GM12878 (cell line): ENCODE measurements around the gene KPNA1. TPM values are rescaled to one million over a fixed set of nuclear protein-coding genes. Genes with fewer than 3 reads are reported as not detected.

Source experiments
- CBFB ChIP-seq: IDR thresholded peaks from 2 replicates; pipeline ENCODE4 v1.6.1; 2016; ENCODE audit warnings: antibody characterized with exemption, low read depth
- CEBPB ChIP-seq, 2 experiments: fragments of 150-350 bp in 1 of 2; IDR thresholded peaks; 2 replicates each; pipeline ENCODE4 v1.6.1; 2012 to 2014; ENCODE audit warnings: low read depth in 2 of 2, low read length in 2 of 2, borderline replicate concordance in 1 of 2, inconsistent platforms in 1 of 2
- E2F4 ChIP-seq: IDR thresholded peaks from 2 replicates; pipeline ENCODE4 v1.6.1; 2012; ENCODE audit warnings: low read depth, low read length, improper control_type of control experiment
- EED ChIP-seq: sonication (generic); IDR thresholded peaks from 2 replicates; pipeline ENCODE4 v1.6.1; 2016; ENCODE audit warnings: antibody characterized with exemption, low read depth
- HDAC6 ChIP-seq: fragments of 200-600 bp; sonication (generic); IDR thresholded peaks from one replicate; pipeline ENCODE4 v1.8.0; 2017; ENCODE audit warnings: antibody characterized with exemption; ENCODE audit not compliant: unreplicated experiment
- IRF4 ChIP-seq: IDR thresholded peaks from 2 replicates; pipeline ENCODE4 v1.6.1; 2011; ENCODE audit warnings: low read depth, low read length
- PAX8 ChIP-seq: fragments of 450-650 bp; IDR thresholded peaks from 2 replicates; pipeline ENCODE4 v1.6.1; 2017; ENCODE audit warnings: mild to moderate bottlenecking, moderate library complexity
- POLR2AphosphoS2 ChIP-seq: IDR thresholded peaks from 2 replicates; pipeline ENCODE4 v1.6.1; 2011; ENCODE audit warnings: low read depth, mild to moderate bottlenecking, low read length, improper control_type of control experiment, moderate library complexity
- RBBP5 ChIP-seq: fragments of 200-600 bp; sonication (generic); conservative IDR thresholded peaks from 2 replicates; pipeline ENCODE4 v1.6.1; 2016
- RFX5 ChIP-seq: IDR thresholded peaks from 2 replicates; pipeline ENCODE4 v1.6.1; 2011; ENCODE audit warnings: low read depth, low read length, improper control_type of control experiment
- SMAD1 ChIP-seq: fragments of 450-650 bp; IDR thresholded peaks from 2 replicates; pipeline ENCODE4 v1.6.1; 2018; ENCODE audit warnings: mild to moderate bottlenecking, low read depth; ENCODE audit not compliant: partially characterized antibody
- SREBF2 ChIP-seq: IDR thresholded peaks from 2 replicates; pipeline ENCODE4 v1.6.1; 2012; ENCODE audit warnings: mild to moderate bottlenecking, low read length
- STAT3 ChIP-seq: IDR thresholded peaks from 2 replicates; pipeline ENCODE4 v1.6.1; 2011; ENCODE audit warnings: low read depth, low read length, improper control_type of control experiment
- TCF12 ChIP-seq: IDR thresholded peaks from 2 replicates; pipeline ENCODE4 v1.6.1; 2011; ENCODE audit warnings: low read depth, mild to moderate bottlenecking, low read length
- USF1 ChIP-seq: IDR thresholded peaks from 2 replicates; pipeline ENCODE4 v1.6.1; 2011; ENCODE audit warnings: borderline replicate concordance, low read depth, mild to moderate bottlenecking, moderate library complexity, mixed read lengths, low read length; ENCODE audit not compliant: insufficient read depth; ENCODE audit errors: extremely low read length
- WRNIP1 ChIP-seq: IDR thresholded peaks from 2 replicates; pipeline ENCODE4 v1.6.1; 2011; ENCODE audit warnings: low read depth, low read length, improper control_type of control experiment, borderline replicate concordance
- polyA plus RNA-seq, 11 experiments: library from polyadenylated mRNA; depleted of rRNA in 4 of 11; unstranded in 6 of 11; stranded (reverse) in 5 of 11; fragments of >200 nt; fragmentation: Nextera tagmentation in 4 of 11; fragmentation: Illumina TruSeq in 1 of 11; extraction: Ambion mirVana in 4 of 11; extraction: Trizol in 1 of 11; gene quantifications; 1 replicate in 1 of 11; 2 replicates in 10 of 11; pipeline versions ENCODE4 v1.2.1 to v1.2.3, GENCODE V29; 2011 to 2016; ENCODE audit warnings: inconsistent platforms in 2 of 11, missing spikeins in 2 of 11, low read depth in 1 of 11
- total RNA-seq, 4 experiments: library from RNA; depleted of rRNA in 3 of 4; stranded (reverse); fragments of >200 nt in 3 of 4; fragmentation: Illumina TruSeq in 1 of 4; extraction: Trizol in 1 of 4; gene quantifications; 2 replicates each; pipeline versions ENCODE4 v1.2.1 to v1.2.3, GENCODE V29; 2013 to 2021
- TF ChIP-seq, protein P1 (sequence below): fragments of 450-650 bp; IDR thresholded peaks from 2 replicates; pipeline ENCODE4 v1.6.1; 2016; ENCODE audit warnings: mild to moderate bottlenecking
- TF ChIP-seq, protein P2 (sequence below): fragments of 450-650 bp; IDR thresholded peaks from 2 replicates; pipeline ENCODE4 v1.6.1; 2017; ENCODE audit warnings: mild to moderate bottlenecking
- TF ChIP-seq, protein P3 (sequence below): IDR thresholded peaks from 2 replicates; pipeline ENCODE4 v1.6.1; 2012; ENCODE audit warnings: improper control_type of control experiment, low read depth, low read length; ENCODE audit not compliant: insufficient replicate concordance

The KPNA1 gene
- total and polyA plus RNA-seq, 10 of the 15 experiments (the other 5 are each of a cell fraction or from before 2014, with no cell fraction given) = 8.5 to 52.7 (median 41.0) TPM

DNA sequence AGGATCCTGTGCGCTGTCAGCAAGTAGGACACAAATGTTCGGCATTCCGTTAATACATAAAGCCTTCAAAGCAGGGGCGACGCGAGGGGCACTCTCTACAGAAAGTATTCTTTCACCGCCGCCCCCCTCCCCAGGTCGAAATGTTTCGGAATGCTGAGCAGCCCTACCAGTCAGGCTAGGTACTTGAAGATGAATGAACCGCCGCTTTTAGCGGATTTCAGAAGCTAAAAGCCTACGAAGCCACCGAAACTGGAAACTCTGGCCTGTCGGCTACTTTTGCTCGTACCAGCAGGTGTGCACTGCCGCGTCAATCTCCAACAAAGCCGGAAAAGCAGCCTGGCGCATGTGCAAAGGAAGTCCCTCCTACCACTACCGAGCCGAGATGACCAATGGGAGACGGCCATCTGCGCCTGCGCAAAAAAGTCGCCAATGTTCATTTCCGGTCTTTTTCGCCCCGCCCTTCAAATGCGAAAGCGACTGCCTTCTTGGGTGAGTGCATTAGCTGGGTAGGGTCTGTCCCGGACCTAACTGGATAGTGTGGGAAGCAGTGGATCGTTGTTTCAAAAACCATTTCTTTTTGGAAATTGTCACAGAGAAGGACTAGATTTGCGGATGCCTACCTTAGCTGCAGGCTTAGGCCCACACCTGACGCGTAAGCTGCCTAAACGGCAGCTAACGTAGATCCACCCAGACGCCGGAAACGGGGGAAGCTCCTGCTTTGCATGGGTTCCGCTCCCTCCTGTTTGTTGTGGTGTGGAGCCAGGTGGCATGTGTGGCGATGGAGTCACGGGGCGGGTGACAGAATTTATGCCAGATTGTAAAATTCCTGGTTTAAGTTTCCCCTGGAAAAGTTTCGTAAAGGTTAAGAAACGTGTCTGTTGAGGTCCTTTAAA lies 98.7 kb downstream of the KPNA1 start, which contains the start of gene WDR5B (continued):
- TF ChIP-seq, protein P1, sequence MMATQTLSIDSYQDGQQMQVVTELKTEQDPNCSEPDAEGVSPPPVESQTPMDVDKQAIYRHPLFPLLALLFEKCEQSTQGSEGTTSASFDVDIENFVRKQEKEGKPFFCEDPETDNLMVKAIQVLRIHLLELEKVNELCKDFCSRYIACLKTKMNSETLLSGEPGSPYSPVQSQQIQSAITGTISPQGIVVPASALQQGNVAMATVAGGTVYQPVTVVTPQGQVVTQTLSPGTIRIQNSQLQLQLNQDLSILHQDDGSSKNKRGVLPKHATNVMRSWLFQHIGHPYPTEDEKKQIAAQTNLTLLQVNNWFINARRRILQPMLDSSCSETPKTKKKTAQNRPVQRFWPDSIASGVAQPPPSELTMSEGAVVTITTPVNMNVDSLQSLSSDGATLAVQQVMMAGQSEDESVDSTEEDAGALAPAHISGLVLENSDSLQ = peak; percentile 97
- TF ChIP-seq WRNIP1 (peak; percentile 49; the same call in 1 of the 2 replicates), SMAD1 (no peak), EED (peak; percentile 41; the same call in 1 of the 2 replicates), PAX8 (peak; percentile 61; the same call in 1 of the 2 replicates), USF1 (no peak), STAT3 (0 out of 2 replicates have a peak, but pooled peaks have one; percentile 35), E2F4 (no peak; the same call in 1 of the 2 replicates), HDAC6 (peak; percentile 23), CBFB (peak; percentile 87), CEBPB (IDR thresholded peaks at IDR 0.05; ENCODE audit: borderline replicate concordance in 1 of 2, low read depth in 2 of 2, low read length in 2 of 2) (no peak), RFX5 (no peak; the same call in 1 of the 2 replicates), SREBF2 (no peak), TCF12 (peak; percentile 90), POLR2AphosphoS2 (peak; percentile 97), IRF4 (no peak), RBBP5 (no peak)
- TF ChIP-seq, protein P2, sequence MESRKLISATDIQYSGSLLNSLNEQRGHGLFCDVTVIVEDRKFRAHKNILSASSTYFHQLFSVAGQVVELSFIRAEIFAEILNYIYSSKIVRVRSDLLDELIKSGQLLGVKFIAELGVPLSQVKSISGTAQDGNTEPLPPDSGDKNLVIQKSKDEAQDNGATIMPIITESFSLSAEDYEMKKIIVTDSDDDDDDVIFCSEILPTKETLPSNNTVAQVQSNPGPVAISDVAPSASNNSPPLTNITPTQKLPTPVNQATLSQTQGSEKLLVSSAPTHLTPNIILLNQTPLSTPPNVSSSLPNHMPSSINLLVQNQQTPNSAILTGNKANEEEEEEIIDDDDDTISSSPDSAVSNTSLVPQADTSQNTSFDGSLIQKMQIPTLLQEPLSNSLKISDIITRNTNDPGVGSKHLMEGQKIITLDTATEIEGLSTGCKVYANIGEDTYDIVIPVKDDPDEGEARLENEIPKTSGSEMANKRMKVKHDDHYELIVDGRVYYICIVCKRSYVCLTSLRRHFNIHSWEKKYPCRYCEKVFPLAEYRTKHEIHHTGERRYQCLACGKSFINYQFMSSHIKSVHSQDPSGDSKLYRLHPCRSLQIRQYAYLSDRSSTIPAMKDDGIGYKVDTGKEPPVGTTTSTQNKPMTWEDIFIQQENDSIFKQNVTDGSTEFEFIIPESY = no peak
- TF ChIP-seq, protein P3, sequence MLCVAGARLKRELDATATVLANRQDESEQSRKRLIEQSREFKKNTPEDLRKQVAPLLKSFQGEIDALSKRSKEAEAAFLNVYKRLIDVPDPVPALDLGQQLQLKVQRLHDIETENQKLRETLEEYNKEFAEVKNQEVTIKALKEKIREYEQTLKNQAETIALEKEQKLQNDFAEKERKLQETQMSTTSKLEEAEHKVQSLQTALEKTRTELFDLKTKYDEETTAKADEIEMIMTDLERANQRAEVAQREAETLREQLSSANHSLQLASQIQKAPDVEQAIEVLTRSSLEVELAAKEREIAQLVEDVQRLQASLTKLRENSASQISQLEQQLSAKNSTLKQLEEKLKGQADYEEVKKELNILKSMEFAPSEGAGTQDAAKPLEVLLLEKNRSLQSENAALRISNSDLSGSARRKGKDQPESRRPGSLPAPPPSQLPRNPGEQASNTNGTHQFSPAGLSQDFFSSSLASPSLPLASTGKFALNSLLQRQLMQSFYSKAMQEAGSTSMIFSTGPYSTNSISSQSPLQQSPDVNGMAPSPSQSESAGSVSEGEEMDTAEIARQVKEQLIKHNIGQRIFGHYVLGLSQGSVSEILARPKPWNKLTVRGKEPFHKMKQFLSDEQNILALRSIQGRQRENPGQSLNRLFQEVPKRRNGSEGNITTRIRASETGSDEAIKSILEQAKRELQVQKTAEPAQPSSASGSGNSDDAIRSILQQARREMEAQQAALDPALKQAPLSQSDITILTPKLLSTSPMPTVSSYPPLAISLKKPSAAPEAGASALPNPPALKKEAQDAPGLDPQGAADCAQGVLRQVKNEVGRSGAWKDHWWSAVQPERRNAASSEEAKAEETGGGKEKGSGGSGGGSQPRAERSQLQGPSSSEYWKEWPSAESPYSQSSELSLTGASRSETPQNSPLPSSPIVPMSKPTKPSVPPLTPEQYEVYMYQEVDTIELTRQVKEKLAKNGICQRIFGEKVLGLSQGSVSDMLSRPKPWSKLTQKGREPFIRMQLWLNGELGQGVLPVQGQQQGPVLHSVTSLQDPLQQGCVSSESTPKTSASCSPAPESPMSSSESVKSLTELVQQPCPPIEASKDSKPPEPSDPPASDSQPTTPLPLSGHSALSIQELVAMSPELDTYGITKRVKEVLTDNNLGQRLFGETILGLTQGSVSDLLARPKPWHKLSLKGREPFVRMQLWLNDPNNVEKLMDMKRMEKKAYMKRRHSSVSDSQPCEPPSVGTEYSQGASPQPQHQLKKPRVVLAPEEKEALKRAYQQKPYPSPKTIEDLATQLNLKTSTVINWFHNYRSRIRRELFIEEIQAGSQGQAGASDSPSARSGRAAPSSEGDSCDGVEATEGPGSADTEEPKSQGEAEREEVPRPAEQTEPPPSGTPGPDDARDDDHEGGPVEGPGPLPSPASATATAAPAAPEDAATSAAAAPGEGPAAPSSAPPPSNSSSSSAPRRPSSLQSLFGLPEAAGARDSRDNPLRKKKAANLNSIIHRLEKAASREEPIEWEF = no peak
